ENCODE measurements around the gene COL6A1.
"Not testable (repeated sequence)": the region's sequence is repeated elsewhere in the genome, so short reads cannot be mapped to it uniquely, and the experiment has no call there.

COL6A1 gene

DNA sequence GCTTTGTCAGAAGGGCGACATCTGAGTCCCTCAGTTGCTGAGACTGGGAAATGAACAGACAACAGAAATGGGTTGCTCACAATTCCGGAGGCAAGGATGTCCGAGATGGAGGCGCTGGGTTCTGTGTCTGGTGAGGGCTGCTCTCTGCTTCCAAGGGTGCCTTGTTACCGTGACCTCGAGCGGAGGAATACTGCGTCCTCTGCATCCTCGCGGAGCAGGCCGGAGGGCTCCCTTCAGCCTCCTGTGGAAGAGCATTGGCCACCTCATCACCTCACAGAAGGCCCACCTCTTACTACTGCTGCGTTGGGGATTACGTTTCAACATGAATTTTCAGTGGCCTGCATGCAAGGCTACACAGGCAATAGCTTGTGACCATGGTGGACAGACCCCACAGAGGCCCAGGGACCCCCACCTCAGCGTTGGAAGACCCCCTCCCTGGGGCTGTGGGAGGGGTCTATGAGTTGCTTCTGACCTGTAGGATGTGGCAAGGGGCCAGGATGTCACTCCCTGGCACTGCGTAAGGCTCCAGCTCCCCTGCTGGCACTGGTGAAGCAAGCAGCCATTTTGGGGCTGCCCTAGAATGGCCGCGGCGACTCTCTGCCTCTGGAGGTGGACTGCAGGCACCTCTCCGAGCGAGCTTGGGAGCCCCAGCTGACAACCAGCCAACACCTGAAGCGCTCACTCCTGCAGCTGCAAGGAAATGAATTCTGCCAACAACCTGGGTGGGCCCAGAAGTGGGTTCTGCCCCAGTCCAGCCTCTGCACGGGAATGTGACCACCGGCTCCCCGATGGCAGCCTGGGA lies 36.3 kb upstream of the COL6A1 start:
- DNase-seq (ENCODE audit: low spot score), result no peak

DNA sequence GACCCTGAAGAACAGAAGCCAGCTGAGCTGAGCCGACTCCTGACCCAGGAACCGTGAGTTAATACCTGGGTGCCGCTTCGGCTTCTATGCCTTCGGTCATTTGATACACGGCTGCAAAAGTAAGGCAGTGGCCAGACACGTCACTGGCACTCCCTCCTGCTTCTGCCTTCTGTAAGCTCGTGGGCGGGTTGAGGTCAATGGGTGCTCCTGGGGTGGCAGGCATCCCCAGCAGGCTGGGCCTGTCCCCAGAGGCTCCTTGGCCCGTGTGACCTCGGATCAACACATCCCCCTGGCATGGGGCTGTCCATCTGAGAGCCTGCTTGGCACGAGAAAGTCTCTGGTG lies 35.7 kb upstream of the COL6A1 start:
- DNase-seq (ENCODE audit: low spot score), result no peak

- DNase-seq (ENCODE audit: low spot score), result no peak
Measured at GRCh38 chr21:45947296-45947695, 34.3 kb upstream of the COL6A1 start.

DNA sequence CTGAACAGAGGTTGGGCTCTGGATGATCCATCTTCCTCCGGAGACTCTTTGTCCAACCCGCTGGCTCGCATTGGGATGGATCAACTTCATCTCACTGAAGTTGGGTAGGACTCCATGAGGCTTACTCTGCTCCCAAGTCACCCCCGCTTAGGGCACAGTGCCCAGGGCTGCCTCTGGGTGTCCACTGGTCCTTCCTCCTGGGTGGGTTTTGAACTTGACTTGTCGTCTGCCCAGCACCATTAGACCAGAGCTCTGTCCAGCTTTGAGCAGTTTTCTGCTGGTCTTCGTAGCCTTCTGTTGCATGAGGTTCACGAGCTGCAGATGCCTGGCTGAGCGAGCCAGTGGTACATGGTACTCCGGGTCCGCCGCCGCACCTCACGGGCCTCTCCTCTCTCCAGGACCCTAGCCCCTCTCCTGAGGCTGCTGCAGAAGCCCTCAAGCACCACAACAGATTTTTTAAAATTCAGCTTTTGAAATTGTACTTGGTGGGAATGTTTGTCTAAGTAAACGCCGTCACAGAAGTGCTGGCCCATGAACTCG lies 33.8 kb upstream of the COL6A1 start:
- no peak for DNase-seq (ENCODE audit: low spot score)

DNA sequence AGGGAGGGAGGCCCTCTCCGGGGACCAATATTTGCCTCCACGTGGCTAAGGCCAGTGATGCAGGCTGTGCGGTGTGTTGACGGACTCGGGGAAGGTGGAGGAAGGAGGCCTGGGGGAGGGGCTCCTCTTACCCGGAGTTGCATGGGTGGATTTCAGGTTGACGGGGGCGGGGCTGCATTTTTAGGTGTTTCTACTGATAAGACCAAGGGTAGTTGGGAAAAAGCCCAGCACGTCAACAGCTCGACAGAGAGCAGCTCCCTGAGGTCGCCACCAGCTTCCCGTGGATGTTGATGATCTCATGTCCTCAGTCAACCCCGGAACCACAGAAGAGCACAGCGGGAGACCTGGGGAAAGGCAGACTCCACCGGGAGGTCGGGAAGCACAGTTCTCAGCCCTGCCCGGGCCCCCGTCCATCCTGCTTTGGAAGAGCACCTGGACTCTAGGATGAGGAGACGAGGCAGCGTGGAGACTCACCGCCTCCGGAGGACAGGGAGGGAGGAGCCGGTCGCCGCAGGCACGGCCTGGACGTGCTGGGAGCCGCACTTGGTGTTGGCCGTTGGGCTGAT lies 32.9 kb upstream of the COL6A1 start:
- DNase-seq (ENCODE audit: low spot score), result no peak

- DNase-seq (ENCODE audit: low spot score), result no peak
Measured at GRCh38 chr21:45949928-45950739, 31.4 kb upstream of the COL6A1 start.

GRCh38 chr21:45950740-45951515 lies 30.6 kb upstream of the COL6A1 start:
- no peak for DNase-seq (ENCODE audit: low spot score)

GRCh38 chr21:45951676-45952075 lies 29.9 kb upstream of the COL6A1 start:
- DNase-seq (ENCODE audit: low spot score), result no peak

DNA sequence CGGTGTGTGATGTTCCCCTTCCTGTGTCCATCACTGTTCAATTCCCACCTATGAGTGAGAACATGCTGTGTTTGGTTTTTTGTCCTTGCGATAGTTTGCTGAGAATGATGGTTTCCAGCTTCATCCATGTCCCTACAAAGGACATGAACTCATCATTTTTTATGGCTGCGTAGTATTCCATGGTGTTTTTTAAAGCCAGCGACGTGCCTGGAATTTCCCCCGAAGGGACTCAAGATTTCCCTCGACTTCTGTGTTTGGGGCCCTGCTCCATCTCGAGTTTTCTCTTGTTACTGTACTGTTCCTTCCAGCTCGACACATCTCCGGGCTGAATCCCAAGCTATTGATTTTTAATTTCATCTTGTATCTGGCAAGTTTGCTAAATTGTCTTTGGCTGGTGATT lies 29.0 kb upstream of the COL6A1 start:
- not testable (repeated sequence) for DNase-seq (ENCODE audit: low spot score)

GRCh38 chr21:45952974-45953373 lies 28.6 kb upstream of the COL6A1 start:
- DNase-seq (ENCODE audit: low spot score), result no peak

GRCh38 chr21:45954261-45954660 lies 27.3 kb upstream of the COL6A1 start:
- DNase-seq (ENCODE audit: low spot score), result no peak

DNA sequence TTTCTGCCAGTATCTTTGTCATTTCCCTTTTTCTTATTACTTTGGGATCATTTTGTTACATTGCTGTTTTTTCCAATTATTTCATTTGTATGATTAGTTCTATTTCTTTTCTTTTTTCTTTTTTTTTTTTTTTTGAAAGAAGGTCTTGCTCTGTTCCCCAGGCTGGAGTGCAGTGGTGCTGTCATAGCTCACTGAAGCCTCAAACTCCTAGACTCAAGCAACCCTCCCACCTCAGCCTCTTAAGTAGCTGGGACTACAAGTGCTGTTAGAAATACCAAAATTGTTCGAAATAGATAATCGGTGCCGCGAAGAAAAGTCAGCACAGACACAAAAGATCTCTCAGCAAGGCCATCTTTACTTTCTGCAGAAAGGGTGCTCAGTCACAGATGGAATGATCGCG lies 26.6 kb upstream of the COL6A1 start:
- no peak for DNase-seq (ENCODE audit: low spot score)

DNA sequence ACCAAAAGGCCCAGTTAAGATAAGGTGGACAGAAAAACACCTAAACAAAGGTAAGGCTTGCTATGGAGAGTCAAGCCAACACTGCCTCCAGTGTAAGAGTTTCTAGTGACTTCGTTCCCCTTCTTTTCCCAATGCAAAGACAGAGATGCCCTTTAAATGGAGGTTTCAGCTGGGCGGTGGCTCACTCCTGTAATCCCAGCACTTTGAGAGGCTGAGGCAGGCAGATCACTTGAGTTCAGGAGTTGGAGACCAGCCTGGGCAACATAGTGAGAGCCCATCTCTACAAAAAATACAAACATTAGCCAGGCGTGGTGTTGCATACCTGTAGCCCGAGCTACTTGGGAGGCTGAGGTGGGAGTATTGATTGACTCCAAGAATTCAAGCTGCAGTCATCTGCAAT lies 24.0 kb upstream of the COL6A1 start:
- no peak for DNase-seq (ENCODE audit: low spot score)

DNA sequence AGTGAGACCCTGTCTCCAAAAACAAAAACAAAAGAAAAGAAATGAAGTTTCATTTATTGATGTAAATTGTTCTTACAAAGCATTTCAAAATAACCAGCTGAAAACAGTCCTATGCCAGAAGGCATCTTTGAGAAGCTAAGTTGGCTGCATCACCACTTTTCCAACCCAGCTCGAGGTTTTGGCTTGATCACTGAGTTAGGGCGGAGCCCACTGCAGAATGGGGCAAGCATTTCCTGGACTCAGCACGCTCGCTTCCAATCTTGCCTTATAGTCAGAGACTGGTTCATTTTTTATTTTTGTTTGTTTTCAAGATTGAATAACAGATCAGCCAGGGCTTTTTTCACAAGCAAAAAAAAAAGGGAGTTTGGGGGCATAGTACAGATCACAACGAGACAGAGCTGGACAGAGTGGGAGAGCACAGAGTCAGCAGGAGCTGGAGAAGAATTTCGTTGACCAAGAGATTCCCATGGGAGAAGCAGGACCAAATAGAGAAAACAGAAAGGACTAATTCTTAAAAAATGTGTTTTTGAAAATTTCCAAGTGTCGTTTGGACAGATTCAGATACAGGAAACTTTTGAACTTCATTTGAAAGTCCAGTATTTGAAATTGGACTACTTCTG lies 23.5 kb upstream of the COL6A1 start:
- no peak for DNase-seq (ENCODE audit: low spot score)

GRCh38 chr21:45959182-45959581 lies 22.4 kb upstream of the COL6A1 start:
- no peak for DNase-seq (ENCODE audit: low spot score)

DNA sequence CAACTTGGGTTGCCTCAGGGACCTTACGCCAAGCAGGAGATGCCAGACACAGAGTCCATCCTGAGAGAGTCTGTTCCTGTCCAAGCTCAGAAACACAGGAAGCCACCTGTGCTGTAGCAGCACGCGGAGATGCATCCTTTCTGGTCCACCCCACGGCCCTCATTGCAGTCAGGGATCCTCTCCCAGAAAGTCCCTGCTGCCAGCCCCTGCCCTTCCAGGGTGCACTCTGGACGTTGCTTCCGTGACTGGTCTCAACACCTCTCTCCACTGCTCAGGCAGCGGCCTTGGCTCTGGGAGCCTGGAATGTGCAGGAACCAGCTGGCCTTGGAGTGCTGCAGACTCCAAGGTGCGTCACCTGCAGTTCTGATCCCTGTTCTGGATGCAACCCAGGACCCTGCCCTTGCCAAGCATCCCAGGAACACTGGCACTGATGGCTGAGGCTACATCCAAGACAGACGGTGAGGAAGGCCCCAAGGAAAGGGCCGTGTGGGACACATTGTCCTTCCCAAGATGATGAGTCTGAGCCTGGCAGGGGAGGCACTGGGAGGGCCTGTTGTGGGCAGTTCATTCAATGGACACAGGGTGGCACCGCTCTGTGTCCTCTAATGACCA lies 21.7 kb upstream of the COL6A1 start:
- DNase-seq (ENCODE audit: low spot score), result no peak

DNA sequence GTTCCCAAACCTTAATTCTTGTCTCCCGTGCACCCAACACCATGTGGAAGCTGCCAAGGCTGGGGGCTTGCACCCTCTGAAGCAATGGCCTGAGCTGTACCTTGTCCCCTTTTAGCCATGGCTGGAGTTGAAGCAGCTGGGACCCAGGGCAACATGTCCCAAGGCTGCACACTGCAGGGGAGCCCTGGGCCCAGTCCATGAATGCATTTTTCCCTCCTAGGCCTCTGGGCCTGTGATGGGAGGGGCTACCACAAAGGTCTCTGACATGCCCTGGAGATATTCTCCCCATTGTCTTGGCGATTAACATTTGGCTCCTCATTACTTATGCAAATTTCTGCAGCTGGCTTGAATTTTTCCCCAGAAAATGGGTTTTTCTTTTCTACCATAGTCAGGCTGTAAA lies 20.2 kb upstream of the COL6A1 start:
- DNase-seq (ENCODE audit: low spot score), result not testable (repeated sequence)

DNA sequence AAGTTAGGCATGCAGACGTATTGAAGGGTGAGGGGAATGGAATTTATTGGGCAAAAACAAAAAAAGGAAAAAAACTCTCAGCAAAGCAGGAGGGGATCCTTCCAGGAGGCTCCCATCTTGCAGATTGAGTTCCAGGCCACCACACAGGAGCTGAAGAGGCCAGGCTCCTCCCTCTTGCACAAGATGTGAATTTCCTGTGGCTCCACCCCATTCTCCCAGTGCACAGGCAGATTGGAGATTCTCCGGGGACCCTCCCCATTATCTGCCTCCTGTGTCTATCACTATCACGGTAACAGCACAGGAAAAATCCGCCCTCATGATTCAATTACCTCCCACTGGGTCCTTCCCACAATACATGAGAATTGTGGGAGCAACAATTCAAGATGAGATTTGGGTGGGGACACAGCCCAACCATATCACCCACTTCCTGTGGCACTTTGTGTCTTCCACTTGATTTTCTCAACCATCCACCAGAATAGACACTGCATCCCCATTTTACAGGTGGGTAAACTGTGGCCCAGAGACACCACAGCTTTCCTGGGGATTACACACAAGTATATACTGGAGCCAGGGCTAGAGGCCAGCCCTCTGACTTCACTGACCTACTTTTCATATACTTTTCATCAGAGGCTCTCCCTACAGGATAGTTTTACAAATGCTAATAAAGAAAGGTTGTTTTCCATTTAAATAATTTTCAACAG lies 18.9 kb upstream of the COL6A1 start:
- DNase-seq (ENCODE audit: low spot score), result no peak

DNA sequence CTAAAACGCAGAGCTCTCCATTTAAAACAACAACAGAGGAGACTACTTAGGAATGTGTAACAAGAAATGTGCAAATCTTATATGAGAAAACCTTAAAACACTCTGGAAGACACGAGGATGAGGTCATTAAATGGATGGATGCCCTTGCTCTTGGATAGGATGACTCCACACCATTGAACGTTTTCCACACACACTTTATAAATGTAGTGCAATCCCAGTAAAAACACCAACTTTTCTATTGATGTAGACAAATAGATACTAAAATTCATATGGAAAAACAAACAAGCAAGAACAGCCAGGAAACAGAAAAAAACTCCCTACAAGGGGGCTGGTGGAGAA lies 18.4 kb upstream of the COL6A1 start:
- DNase-seq (ENCODE audit: low spot score), result no peak

DNA sequence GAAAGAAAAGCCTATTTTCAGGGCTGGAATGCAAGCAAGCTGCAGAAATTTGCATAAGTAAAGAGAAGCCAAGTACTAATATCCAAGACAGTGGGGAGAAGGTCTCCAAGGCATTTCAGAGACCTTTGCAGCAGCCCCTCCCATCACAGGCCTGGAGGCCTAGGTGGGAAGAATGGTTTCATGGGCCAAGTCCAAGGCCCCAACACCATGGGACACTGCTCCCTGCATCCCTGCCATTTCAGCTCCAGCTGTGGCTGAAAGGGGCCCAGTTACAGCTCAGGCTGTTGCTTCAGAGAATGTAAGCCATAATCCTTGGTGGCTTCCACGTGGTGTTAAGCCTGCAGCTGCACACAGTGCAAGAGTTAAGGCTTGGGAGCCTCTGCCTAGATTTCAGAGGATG lies 16.9 kb upstream of the COL6A1 start:
- DNase-seq (ENCODE audit: low spot score), result no peak

All from CD4-positive, alpha-beta T cell treated with Interleukin-2 at 100 ng/mL for 4 hours (primary cell).